GM21390 (cell line): ENCODE results near the gene UCHL5.
"Not testable (repeated sequence)": the region's sequence is repeated elsewhere in the genome, so short reads cannot be mapped to it uniquely, and the experiment has no call there.

ENCODE experiments used
- ATAC-seq: cut with Tn5 transposase; IDR thresholded peaks from one replicate; pipeline ENCODE4 v1.9.1; 2021; ENCODE audit not compliant: unreplicated experiment

UCHL5 gene

DNA sequence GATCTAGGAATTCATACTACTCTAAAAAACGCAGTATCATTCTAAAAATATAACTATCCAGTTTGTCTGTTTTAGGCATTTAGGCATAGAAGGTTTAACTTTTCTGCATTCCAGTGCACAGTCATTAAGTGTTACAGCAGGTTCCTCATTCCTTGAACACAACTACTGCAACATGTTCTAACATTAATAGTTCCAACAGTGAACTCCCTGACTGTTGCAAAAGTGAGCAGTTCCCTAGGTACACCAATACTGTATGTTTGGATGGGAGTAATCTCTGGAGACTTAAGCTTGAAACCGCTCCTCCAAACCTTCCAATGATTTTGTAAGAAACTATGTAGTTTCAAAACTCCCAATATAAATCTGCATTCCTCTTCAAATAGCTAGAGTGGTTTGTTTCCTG lies 46.2 kb downstream of the UCHL5 start:
- no peak for ATAC-seq

GRCh38 chr1:193011406-193011805 lies 47.8 kb downstream of the UCHL5 start:
- no peak for ATAC-seq

DNA sequence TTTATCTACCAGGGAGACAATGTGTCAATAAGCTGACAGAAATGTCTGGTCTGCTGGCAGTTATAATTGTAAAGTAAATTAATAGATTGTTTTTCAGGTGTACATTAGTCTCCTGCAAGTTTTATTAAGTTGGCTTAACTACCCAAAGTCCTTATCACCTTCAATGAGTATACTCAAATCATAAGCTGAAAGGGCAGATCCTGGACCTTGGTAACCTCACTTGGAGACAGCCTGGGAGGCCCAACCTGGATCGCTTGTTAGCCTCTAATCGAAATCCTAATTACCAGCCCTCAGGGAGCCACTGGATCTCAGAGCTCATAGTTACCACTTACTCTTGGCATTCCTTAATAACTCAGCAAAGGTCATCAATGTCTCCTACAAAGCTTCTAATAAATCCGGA lies 49.7 kb downstream of the UCHL5 start:
- no peak for ATAC-seq

GRCh38 chr1:193005785-193006184 lies 53.4 kb downstream of the UCHL5 start:
- no peak for ATAC-seq

- no peak for ATAC-seq
Observed at GRCh38 chr1:192998536-192998935, 60.6 kb downstream of the UCHL5 start.

DNA sequence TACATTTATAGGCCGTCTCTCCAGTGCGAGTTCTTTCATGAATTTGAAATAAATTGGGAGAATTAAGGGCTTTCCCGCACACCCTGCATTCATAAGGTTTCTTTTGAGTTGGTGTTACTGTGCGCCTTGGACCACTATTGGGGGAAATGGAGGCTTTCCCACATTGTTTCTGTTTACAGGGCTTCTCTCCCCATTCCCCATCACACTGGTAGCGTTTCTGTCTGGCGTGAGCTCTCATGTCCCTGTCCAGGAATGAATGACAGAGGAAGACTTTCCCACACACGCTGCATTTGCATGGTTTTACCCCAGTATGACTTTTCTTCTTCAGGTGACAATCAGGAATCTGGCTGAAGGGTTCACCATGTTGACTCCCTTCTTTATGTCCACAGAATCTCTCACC lies 65.0 kb downstream of the UCHL5 start:
- no peak for ATAC-seq

DNA sequence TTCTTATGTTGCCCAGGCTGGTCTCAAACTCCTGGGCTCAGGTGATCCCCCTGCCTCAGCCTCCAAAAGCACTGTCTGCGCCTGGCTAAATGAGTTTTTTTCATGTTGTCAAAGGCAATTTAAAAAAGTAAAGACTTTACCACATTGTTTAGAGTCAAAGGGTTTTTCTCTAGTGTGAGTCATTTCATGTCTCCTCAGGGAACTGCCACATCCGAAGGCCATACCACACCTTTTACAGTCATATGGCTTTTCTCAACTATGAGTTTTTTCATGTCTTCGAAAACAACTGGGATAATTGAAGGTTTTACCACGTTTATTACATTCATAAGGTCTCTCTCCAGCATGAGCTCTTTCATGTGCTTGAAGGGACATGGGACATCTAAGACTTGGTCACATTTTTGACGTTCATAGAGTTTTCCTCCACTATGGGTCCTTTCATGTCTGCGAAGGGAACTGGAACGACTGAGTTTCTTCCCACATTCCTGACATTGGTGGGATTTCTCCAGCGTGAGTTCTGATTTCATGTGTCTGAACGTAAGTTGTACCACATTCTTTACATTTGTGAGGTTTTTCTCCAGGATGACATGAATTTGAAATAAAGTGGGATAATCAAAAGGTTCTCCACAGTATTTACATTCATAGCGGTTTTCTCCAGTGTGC lies 65.6 kb downstream of the UCHL5 start:
- ATAC-seq, result no peak

GRCh38 chr1:192986748-192987334 lies 72.3 kb downstream of the UCHL5 start:
- not testable (repeated sequence) for ATAC-seq

GRCh38 chr1:192986110-192986747 lies 72.9 kb downstream of the UCHL5 start:
- ATAC-seq, result no peak

GRCh38 chr1:192984080-192984479 lies 75.1 kb downstream of the UCHL5 start:
- peak; percentile 40 for ATAC-seq

- ATAC-seq, result peak; percentile 87
Observed at GRCh38 chr1:192983349-192983980, 75.7 kb downstream of the UCHL5 start.

DNA sequence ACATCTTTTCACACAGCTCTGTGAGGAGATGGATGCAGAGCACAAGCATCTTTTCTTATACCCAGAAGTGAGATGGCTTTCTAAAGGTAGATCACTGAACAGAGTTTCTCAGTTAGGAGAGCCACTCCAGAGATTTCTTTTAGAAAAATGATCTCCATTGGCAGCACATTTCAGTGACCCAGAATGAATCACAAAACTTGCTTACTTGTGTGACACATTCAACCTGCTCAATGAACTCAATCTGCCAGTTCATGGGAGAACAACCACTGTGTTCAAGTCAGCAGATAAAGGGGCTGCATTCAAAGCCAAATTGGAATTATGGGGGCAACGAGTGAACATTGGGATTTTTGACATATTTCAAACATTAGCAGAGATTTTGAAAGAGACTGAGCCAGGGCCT lies 78.3 kb downstream of the UCHL5 start:
- no peak for ATAC-seq

- not testable (repeated sequence) for ATAC-seq
Observed at GRCh38 chr1:192980334-192980733, 78.8 kb downstream of the UCHL5 start.

DNA sequence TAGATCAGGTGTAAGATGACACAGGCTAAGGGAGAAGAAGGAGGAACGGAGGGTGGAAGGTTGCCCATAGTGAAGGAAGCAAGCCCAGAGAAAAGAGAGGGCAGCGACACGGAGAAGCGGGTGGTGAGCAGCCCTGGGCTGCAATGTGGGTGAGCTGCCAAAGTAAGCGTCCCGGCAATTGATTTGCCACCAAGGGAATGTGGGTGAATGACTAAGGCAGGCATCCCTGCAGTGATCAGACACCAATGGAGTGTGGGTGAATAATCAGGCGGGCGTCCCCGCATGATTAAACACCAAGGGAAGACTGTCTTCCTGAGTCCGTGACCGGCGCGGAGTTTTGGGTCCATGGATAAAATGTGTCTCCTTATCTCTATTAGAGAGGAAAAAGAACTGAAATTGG lies 79.6 kb downstream of the UCHL5 start:
- ATAC-seq, result no peak

DNA sequence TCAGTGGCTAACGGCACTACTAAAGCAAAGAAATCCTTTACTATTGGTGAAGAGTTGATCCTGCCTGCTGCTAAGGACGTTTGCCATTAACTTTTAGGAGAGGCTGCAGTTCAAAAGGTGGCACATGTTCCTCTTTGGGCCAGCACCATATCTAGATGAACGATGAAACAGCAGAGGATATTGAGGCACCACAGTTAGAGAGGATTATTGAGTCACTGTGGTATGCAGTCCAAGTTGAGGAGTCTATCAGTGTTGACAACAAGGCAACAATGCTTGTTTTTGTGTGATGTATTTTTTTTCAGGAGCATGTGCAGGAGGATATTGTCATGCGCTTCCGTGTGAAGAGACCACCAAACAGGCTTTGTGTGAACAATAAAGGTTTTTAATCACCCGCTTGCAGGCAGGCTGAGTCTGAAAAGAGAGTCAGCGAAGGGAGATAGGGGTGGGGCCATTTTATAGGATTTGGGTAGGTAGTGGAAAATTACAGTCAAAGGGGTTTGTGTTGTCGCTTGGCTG lies 80.9 kb downstream of the UCHL5 start:
- no peak for ATAC-seq

DNA sequence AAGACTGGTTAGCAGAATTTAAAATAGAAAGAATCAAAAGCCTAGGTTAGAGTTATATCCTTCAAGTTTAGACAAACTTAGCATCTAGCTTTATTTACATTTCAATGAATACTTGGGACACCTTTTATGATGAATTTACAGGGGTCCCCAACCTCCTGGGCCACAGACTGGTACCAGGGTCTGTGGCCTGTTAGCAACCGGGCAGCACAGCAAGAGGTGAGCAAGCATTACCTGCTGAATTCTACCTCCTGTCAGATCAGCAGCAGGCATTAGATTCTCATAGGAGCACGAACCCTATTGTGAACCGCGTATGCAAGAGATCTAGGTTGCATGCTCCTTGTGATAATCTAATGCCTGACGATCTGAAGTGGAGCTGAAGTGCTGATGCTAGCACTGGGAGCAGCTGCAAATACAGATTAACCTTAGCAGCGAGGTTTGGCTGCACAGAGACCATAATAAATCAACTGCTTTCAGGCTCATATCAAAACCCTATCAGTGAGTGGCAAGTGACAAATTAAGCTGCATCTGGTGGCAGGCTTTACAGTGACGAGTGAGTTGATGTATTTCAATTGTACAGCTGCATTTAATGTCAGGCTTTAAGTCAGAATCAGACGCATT lies 82.0 kb downstream of the UCHL5 start:
- ATAC-seq, result no peak

- ATAC-seq, result no peak
Observed at GRCh38 chr1:192976576-192976975, 82.6 kb downstream of the UCHL5 start.

GRCh38 chr1:192974701-192975100 lies 84.5 kb downstream of the UCHL5 start:
- ATAC-seq, result no peak

GRCh38 chr1:192973988-192974387 lies 85.2 kb downstream of the UCHL5 start:
- no peak for ATAC-seq

DNA sequence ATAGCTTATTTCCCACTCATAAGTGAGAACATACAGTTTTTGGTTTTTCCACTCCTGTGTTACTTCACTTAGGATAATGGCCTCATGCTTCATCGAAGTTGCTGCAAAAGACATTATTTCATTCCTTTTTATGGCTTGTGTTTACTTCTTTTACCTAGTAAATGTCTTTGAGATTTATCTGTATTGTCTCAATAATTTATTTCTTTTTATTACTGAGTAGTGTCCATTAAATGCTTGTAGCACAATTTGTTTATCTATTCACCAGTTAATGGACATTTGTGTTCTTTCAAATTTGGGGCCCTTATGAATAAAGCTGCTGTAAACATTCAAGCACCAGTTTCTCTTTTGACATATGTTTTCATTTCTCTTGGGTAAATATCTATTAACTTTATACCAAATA lies 86.0 kb downstream of the UCHL5 start:
- no peak for ATAC-seq

DNA sequence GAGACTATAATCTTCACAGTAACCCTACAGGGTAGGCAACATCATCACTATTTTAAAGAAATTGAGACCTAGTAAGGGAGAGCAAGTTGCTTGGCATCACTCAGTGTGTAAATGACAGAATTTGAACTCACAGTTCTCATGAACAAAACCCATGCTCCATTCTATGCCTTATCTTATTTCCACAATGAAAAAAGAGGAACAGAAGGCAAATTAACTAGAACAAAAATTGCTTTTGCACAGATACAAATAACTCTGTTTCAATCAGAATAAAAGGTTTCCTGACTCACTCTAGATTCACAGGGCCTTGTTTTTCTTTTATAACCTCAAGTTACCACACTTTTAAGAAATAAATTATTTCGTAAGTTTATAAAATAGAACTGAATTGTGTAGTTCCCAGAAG lies 90.1 kb downstream of the UCHL5 start:
- ATAC-seq, result no peak
